Right ventricle myocardium superior (tissue), 1 donor: ENCODE measurements around the gene DISC1. TPM values are rescaled to one million over a fixed set of nuclear protein-coding genes. Genes with fewer than 3 reads are reported as not detected.

ENCODE experiments used
- ATAC-seq: fragments of 200-7000 bp; cut with Tn5 transposase; one replicate; pipeline ENCODE4 v1.9.1; 2020; ENCODE audit warnings: mild to moderate bottlenecking; ENCODE audit not compliant: poor library complexity
- DNase-seq: peaks from one replicate; pipeline ENCODE4 v3.0.0-alpha.2; 2020
- intact Hi-C: fragments of 100-400 bp; cut with DNase I; formaldehyde crosslinking; loops from one replicate; pipeline ENCODE4 v1.11.2; 2022
- total RNA-seq: library from RNA; stranded (reverse); fragmentation: NEBNext Ultra II Directional; extraction: Animal tissue kit (Norgen Biotek cat#: 25700); gene quantifications from one replicate; pipeline ENCODE4 v1.2.1, GENCODE V29; 2021
- donor health status: DM: no; HTN: yes; CAD: no; lungs with severe emphysema.

The DISC1 gene
- total RNA-seq, 1 donor from 2014 or later: 3.0 TPM

- peak; percentile 79 for ATAC-seq
- DNase-seq: no peak
- intact Hi-C loops: no loop called here
Measured at GRCh38 chr1:231683439-231684165, 57.0 kb downstream of the DISC1 start.

DNA sequence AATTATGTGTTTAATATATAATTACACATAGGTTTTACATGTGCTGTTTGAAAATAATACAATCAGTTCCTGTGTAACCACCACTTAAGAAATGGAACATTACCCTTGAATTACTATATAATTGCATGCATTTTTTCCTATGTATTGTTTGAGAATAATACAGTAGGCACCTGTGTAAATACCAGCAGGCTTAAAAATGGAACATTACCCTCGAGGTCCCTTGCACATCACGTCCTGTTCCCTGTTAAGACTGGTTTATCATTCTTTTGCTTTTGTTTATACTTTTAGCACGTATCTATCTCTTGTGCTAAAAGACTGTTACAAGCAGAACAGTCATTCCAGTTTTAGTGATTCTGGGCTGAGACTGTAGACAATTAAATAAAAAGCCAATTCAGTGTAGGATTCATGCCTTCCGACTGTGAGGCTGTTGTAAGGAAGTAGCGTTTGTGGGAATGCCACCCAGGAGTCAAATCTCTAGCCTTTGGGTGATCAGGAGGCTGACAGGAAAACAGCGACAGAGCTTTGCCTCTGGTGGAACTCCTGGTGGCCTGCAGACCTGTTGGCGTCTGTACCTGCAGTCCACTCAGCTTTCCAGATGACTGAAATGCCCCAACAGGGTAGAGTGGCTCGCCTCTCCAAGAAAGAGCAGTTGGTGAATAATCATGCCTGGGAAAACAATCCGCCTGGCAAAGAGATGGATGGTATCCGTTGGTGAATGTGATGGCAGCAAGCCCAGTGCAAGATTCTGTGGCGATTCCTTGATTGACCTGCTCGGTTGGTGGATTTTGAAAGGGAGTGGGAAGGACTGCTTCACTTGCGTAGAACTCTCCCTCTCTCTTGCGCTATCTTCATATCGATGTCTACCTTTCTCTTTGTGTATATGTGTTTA lies 58.0 kb downstream of the DISC1 start:
- ATAC-seq (no peak), DNase-seq (no peak)
- intact Hi-C loops: no loop called here

- no peak for ATAC-seq
- intact Hi-C loops: no loop called here
- no peak for DNase-seq
Measured at GRCh38 chr1:231686384-231686783, 59.8 kb downstream of the DISC1 start.

DNA sequence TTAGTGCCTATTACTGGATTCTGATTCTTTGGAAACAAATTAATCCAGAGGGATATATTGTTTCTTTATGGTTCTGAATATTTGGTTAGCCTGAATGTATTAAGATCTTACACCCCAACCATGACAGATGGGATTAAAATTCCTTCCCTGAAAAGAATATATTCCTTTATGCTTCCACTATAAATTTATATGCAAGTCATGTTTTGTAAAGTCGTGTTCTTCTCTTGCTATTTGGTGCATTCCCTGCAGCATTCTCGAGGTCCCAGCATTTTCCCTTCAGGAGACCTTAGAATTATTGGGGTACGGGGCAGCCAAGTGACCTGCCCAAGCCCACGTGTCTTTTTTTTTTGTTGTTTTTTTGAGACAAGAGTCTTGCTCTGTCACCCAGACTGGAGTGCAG lies 62.4 kb downstream of the DISC1 start:
- ATAC-seq (no peak), DNase-seq (no peak)
- intact Hi-C loops: no loop called here

DNA sequence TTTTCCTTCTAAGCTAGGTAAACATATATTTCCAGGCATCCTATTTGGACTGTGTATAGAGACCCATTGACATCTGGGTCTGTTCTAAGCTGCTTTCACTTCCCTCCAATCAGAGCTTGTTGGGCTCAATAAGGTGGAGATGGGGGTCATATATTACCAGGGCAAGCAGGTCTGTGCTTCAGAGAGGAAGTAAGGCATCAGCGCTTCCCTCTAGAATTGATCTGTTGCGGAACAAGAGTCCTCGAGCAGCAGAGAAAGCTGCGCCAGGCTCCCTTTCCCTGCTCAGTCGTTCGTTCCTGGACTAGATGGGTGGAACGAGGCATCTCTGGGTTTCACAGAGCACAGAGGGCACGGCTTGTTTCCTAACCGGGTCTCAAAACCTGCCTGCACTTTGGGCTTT lies 63.5 kb downstream of the DISC1 start:
- DNase-seq (no peak), ATAC-seq (no peak)
- intact Hi-C loops: no loop called here

GRCh38 chr1:231691618-231692259 lies 65.1 kb downstream of the DISC1 start:
- peak; percentile 56 for ATAC-seq
- DNase-seq: peak; percentile 62
- intact Hi-C loops: no loop called here

DNA sequence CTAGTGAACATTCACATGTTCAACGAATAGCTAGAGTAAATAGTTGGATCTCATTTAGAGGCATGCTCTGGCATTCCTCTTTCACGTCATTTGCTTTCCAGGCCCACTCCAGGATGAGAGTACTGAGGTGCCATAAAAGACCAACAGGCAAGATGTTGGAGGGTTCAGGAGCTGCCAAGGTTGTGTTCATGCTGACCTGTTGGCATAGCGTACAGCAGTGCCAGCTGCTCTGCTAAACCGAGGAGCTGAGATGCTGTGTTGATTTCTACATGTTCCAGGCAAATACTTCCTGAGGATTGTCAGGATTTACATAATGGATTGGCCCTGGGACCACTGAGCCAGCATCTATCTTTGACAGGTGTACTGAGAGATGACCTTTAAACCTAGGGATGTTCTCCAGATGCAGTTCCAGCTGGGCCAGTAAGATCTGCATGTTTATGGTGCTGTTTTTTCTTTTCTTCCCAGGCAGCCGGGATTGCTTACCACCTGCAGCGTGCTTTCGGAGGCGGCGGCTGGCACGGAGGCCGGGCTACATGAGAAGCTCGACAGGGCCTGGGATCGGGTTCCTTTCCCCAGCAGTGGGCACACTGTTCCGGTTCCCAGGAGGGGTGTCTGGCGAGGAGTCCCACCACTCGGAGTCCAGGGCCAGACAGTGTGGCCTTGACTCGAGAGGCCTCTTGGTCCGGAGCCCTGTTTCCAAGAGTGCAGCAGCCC lies 66.9 kb downstream of the DISC1 start:
- ATAC-seq (peak; percentile 21), DNase-seq (peak; percentile 44)
- intact Hi-C loops: no loop called here

DNA sequence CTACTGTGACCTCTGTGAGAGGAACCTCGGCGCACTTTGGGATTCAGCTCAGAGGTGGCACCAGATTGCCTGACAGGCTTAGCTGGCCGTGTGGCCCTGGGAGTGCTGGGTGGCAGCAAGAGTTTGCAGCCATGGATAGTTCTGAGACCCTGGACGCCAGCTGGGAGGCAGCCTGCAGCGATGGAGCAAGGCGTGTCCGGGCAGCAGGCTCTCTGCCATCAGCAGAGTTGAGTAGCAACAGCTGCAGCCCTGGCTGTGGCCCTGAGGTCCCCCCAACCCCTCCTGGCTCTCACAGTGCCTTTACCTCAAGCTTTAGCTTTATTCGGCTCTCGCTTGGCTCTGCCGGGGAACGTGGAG lies 67.5 kb downstream of the DISC1 start:
- DNase-seq (peak; percentile 75), ATAC-seq (peak; percentile 83)
- intact Hi-C loops: no loop called here

GRCh38 chr1:231694465-231695077 lies 68.0 kb downstream of the DISC1 start:
- peak; percentile 50 for DNase-seq
- peak; percentile 55 for ATAC-seq
- intact Hi-C loops: no loop called here

DNA sequence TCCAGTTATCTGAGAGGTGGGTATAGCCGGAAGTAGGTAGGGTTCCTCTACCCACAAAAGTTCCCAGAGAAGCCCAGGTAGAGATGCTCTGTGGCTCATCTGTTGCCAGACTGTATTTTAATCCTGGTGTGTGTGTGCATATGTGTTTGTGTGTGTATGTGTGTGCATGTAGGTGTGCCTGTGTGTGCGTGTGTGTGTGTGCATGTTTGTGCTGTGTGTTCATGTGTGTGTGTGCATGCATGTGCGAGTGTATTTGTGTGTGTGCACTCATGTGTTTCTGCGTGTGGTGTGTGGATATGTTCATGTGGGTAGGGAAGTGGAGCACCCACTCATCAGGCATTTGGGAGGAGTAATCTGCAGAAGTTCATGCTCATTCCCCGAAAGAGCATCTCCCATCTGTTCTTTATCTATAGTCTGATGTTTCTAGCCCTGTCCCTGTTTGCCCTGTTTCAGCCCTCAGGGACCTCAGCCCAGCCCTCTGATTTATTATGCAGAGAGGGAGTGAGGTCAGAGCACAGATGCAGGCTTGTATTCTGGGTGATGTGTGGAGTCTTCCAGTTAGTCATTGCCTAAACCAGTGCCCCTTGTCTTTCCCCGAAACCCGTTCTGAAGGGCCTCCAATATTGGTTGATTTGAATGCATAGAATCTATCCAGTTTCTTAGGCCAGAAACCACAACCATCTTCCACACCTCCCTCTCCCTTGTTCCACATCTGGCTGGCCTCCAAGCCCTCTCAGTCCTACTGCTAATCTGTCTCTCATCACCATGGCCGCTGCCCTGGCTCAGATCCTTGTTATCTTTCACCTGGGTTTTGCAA lies 69.1 kb downstream of the DISC1 start:
- intact Hi-C loops: no loop called here
- DNase-seq: no peak
- no peak for ATAC-seq

- DNase-seq: no peak
- ATAC-seq: no peak
- intact Hi-C loops: no loop called here
Measured at GRCh38 chr1:231699784-231700183, 73.2 kb downstream of the DISC1 start.

DNA sequence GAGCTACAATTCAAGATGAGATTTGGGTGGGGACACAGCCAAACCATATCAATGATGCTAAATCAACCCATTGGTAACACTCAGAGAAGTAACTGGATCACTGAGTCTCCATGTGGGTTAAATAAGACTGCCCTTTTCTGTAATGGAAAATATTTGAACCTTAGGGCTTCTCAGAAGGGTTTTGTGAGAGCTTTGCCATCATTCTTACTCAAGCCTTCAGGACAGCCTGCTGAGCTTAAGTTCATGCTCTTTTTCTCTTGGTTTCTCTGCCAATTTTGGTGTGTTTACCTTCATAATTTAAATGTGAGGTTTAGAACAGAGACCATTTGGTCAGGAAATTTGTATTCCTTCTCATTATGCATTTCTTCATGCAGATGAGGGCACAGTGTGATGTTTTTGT lies 74.7 kb downstream of the DISC1 start:
- ATAC-seq: no peak
- intact Hi-C loops: no loop called here
- DNase-seq: no peak

DNA sequence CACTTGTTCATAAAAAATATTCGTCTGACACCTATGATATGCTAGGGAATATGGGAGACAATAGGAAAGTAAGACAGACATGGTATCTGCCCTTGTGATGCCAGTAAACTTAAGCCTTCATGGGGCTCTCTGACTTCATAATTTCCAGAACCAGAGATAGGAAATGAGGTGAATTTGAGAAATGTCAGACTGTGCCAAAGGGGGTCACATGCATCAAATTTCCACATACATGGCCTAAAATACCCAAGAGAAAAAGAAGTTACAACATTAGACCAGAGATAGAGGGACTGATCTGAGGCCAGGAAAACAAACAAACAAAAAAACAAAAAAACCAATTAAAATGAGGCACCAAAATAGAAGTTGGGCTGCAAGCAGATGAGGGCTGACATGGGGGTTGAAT lies 75.7 kb downstream of the DISC1 start:
- no peak for DNase-seq
- no peak for ATAC-seq
- intact Hi-C loops: no loop called here

- intact Hi-C loops: no loop called here
Measured at GRCh38 chr1:231702804-231703203, 76.2 kb downstream of the DISC1 start.

DNA sequence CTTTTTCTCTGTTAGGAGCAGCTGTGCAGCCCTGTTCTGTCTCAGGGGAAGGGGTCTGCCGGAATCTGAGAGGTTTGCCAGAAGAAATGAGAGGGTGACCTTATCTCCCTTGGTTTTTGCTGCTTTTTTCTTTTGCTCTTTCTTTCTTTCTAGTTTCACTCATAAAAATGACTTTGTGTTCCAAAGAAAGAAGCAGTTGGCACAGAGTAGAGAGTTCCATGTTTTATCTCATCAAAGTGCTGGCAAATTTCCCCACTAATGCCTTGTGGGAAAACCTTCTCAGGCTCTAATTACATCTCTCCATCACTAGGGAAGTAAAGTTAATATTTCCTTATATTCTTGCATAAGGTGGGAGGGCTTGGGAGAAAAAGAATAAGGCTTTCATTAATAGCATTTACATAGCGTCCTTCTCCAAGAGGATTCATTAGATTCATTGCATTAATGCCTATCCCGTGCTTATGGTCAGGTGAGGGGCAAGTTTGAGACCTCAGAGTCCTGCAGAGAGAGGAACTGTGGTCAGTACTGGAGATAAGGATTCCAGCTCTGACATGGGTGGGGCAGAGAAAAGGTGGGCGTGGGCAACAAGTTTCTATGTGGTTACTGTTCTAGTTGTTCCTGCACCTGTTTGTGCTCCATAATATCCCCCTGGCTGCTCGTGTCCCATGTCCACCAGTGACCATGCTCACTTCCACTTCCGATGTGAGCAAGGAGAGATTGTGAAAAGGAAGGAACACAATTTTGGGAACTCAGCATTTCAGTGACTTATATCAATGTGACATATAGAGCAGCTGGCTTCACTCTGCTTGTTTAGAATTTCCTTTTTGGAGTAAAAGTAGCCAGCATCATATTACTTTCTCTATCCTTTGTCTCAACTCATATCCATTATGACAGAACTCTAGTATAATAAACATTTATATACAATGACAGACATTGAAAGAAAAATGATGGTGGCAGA lies 79.5 kb downstream of the DISC1 start:
- ATAC-seq (peak; percentile 66), DNase-seq (no peak)
- intact Hi-C loops: no loop called here

More at GRCh38 chr1:231702804-231703203, 76.2 kb downstream of the DISC1 start:
- ATAC-seq: no peak
- no peak for DNase-seq

DNA sequence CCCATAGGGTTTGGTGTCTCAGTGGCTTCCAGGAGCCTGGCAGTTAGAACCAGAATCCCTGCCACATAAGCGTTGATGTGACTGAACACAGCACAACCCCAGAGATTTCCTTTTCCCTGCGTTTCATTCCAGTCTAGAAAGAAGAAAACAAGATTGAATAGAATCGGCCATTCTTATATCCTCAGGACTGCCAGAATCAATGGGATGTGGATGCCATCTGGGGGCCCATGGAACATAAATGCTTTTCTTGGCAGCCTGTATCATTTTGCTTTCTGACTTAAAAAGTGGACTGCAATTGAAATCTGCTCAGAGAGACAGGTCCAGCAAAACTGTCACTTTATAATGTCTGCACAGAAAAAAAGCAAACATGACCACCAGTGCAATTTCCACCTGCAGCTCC lies 80.3 kb downstream of the DISC1 start:
- intact Hi-C loops: no loop called here
- no peak for ATAC-seq
- no peak for DNase-seq

- no peak for ATAC-seq
- intact Hi-C loops: no loop called here
- no peak for DNase-seq
Measured at GRCh38 chr1:231707407-231707806, 80.8 kb downstream of the DISC1 start.
